GM23338 (cell line): ENCODE measurements around the gene SEMA4D. TPM values are rescaled to one million over a fixed set of nuclear protein-coding genes. Genes with fewer than 3 reads are reported as not detected.

Experiments
- ATAC-seq: fragments of 200-7000 bp; cut with Tn5 transposase; 3 replicates; pipeline ENCODE4 v1.9.1; 2020
- DNase-seq: peaks from one replicate; pipeline ENCODE4 v3.0.0-alpha.2; 2015; ENCODE audit warnings: low spot score
- H2AFZ ChIP-seq: fragments of 200-600 bp; sonication (generic); 2 replicates; pipeline ENCODE4 v1.8.0; 2016; ENCODE audit warnings: antibody characterized with exemption, mild to moderate bottlenecking, moderate library complexity
- H3F3A ChIP-seq: fragments of 200-600 bp; sonication (generic); replicated peaks from 2 replicates; pipeline ENCODE4 v1.8.0; 2017; ENCODE audit warnings: antibody characterized with exemption, mixed run types, low read depth
- H3K27ac ChIP-seq: fragments of 200-600 bp; sonication (generic); 2 replicates; pipeline ENCODE4 v1.6.1; 2016; ENCODE audit warnings: low read depth
- H3K27me3 ChIP-seq: fragments of 200-600 bp; sonication (generic); 2 replicates; pipeline ENCODE4 v1.8.0; 2016; ENCODE audit warnings: mild to moderate bottlenecking, mixed run types, moderate library complexity; ENCODE audit not compliant: insufficient read depth
- H3K36me3 ChIP-seq: fragments of 200-600 bp; sonication (generic); 2 replicates; pipeline ENCODE4 v1.8.0; 2016; ENCODE audit warnings: mild to moderate bottlenecking; ENCODE audit not compliant: insufficient read depth
- H3K4me1 ChIP-seq: fragments of 200-600 bp; sonication (generic); 2 replicates; pipeline ENCODE4 v1.8.0; 2016; ENCODE audit warnings: mild to moderate bottlenecking, moderate library complexity; ENCODE audit not compliant: insufficient read depth
- H3K4me2 ChIP-seq: fragments of 200-600 bp; sonication (generic); 2 replicates; pipeline ENCODE4 v1.7.1; 2017; ENCODE audit warnings: mixed run types
- H3K4me3 ChIP-seq: fragments of 200-600 bp; sonication (generic); 2 replicates; pipeline ENCODE4 v1.6.1; 2016; ENCODE audit warnings: mixed run types
- H3K79me2 ChIP-seq: fragments of 200-600 bp; sonication (generic); replicated peaks from 2 replicates; pipeline ENCODE4 v1.8.0; 2017; ENCODE audit warnings: mild to moderate bottlenecking; ENCODE audit not compliant: insufficient read depth
- H3K9me2 ChIP-seq: fragments of 200-600 bp; sonication (generic); 2 replicates; pipeline ENCODE4 v1.8.0; 2017; ENCODE audit not compliant: insufficient read depth
- H4K20me1 ChIP-seq: fragments of 200-600 bp; sonication (generic); replicated peaks from 2 replicates; pipeline ENCODE4 v1.8.0; 2017; ENCODE audit warnings: mild to moderate bottlenecking; ENCODE audit not compliant: insufficient read depth
- H3K27ac Mint-ChIP-seq: 2 replicates; pipeline ENCODE4 v1.8.0; 2020; ENCODE audit warnings: inconsistent platforms, mild to moderate bottlenecking, moderate library complexity, mixed read lengths
- H3K27me3 Mint-ChIP-seq: 3 replicates; pipeline ENCODE4 v1.8.0; 2022; ENCODE audit warnings: low read depth, mild to moderate bottlenecking, moderate library complexity, mixed read lengths, inconsistent platforms; ENCODE audit not compliant: insufficient read depth, poor library complexity
- H3K36me3 Mint-ChIP-seq: 3 replicates; pipeline ENCODE4 v1.8.0; 2021; ENCODE audit warnings: low read depth, mild to moderate bottlenecking, inconsistent platforms, moderate library complexity, mixed read lengths
- H3K4me1 Mint-ChIP-seq: 3 replicates; pipeline ENCODE4 v1.8.0; 2020; ENCODE audit warnings: mild to moderate bottlenecking, inconsistent platforms, mixed read lengths
- H3K4me3 Mint-ChIP-seq: 3 replicates; pipeline ENCODE4 v1.8.0; 2021; ENCODE audit warnings: moderate library complexity, mild to moderate bottlenecking, inconsistent platforms, mixed read lengths
- H3K9me3 Mint-ChIP-seq: 3 replicates; pipeline ENCODE4 v1.8.0; 2020; ENCODE audit warnings: moderate library complexity, mild to moderate bottlenecking, inconsistent platforms, mixed read lengths
- CREB1 ChIP-seq: fragments of 250-450 bp; sonication (Bioruptor Pico); IDR thresholded peaks from 2 replicates; pipeline ENCODE4 v1.5.0; 2020; ENCODE audit warnings: low read depth, mild to moderate bottlenecking, moderate library complexity
- CTCF ChIP-seq, 2 experiments: fragments of 200-600 bp in 1 of 2; sonication (generic) in 1 of 2; conservative IDR thresholded peaks; 2 replicates each; pipeline versions ENCODE4 v1.5.1 to v1.6.1; 2016 to 2017; ENCODE audit warnings: antibody characterized with exemption in 2 of 2, low read depth in 2 of 2, mild to moderate bottlenecking in 2 of 2, moderate library complexity in 1 of 2
- EZH2 ChIP-seq: fragments of 200-600 bp; sonication (generic); IDR thresholded peaks from one replicate; pipeline ENCODE4 v1.8.0; 2017; ENCODE audit warnings: antibody characterized with exemption, mild to moderate bottlenecking, low read depth; ENCODE audit not compliant: unreplicated experiment
- EZH2phosphoT487 ChIP-seq: fragments of 200-600 bp; sonication (generic); IDR thresholded peaks from one replicate; pipeline ENCODE4 v1.8.1; 2018; ENCODE audit warnings: antibody characterized with exemption; ENCODE audit not compliant: unreplicated experiment
- JUNB ChIP-seq: IDR thresholded peaks from one replicate; pipeline ENCODE4 v1.6.1; 2016; ENCODE audit warnings: antibody characterized with exemption; ENCODE audit not compliant: unreplicated experiment
- NANOG ChIP-seq: IDR thresholded peaks from 2 replicates; pipeline ENCODE4 v1.6.1; 2016; ENCODE audit warnings: antibody characterized with exemption, borderline replicate concordance
- POLR2AphosphoS5 ChIP-seq: IDR thresholded peaks from 2 replicates; pipeline ENCODE4 v1.6.1; 2016; ENCODE audit warnings: antibody characterized with exemption, low read depth
- STAT1 ChIP-seq: IDR thresholded peaks from one replicate; pipeline ENCODE4 v1.6.1; 2016; ENCODE audit warnings: antibody characterized with exemption; ENCODE audit not compliant: unreplicated experiment
- ZNF114 ChIP-seq: fragments of 250-450 bp; sonication (Bioruptor Pico); IDR thresholded peaks from 2 replicates; pipeline ENCODE4 v1.5.0; 2020; ENCODE audit warnings: mild to moderate bottlenecking, moderate library complexity
- ZNF331 ChIP-seq: fragments of 250-450 bp; sonication (Bioruptor Pico); IDR thresholded peaks from 2 replicates; pipeline ENCODE4 v1.5.0; 2020; ENCODE audit warnings: low read depth, mild to moderate bottlenecking, moderate library complexity
- polyA plus RNA-seq: library from polyadenylated mRNA; unstranded; fragments of >200 nt; fragmentation: Nextera tagmentation; extraction: Ambion mirVana; gene quantifications from 2 replicates; pipeline ENCODE4 v1.2.1, GENCODE V29; 2016
- total RNA-seq: library from RNA; depleted of rRNA; stranded (reverse); fragments of >200 nt; shearing (Covaris generic); gene quantifications from 2 replicates; pipeline ENCODE4 v1.2.3, GENCODE V29; 2014
- TF ChIP-seq, protein P1 (sequence below): IDR thresholded peaks from one replicate; pipeline ENCODE4 v1.6.1; 2018; ENCODE audit warnings: antibody characterized with exemption; ENCODE audit not compliant: unreplicated experiment

Gene SEMA4D
- total and polyA plus RNA-seq, 2 experiments from 2014 or later, result 19.3 to 63.0 TPM

DNA sequence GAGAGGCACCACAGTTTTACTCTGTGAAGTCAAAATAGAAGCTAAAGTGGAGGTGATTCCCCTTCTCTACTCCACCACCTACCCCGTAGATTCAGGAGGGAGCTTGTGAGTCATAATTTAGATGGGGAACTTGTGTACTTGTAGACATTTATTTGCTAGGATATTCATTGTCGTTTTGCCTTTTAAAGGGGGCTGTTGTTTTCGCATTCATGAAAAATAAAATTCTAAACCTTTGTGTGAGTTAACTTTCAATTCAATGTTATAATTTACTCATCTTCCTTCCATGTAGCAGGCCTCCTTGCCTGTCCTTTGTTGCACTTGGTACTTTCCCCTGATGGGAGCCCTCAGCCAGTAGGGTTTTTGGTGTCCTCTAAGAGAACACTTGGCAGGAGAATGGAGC is 157.6 kb downstream of the SEMA4D start:
- H3K27ac ChIP-seq, result no peak overlapping the region
- H3K27me3 Mint-ChIP-seq, result no peaks in the 10 kb centered on the region
- H3K79me2 ChIP-seq, result peaks cover 11% of the 10 kb centered on the region
- no peak overlapping the region for H2AFZ ChIP-seq
- H3K9me3 Mint-ChIP-seq, result no peaks in the 10 kb centered on the region
- H3K9me2 ChIP-seq, result no peaks in the 10 kb centered on the region
- no peak overlapping the region for H3K4me2 ChIP-seq
- H3K36me3 Mint-ChIP-seq, result peaks cover 88% of the 10 kb centered on the region
- H3K4me3 Mint-ChIP-seq, result no peak overlapping the region
- TF ChIP-seq ZNF331 (CRISPR knock-in tag) (no peak), ZNF114 (CRISPR knock-in tag) (no peak), JUNB (no peak), POLR2AphosphoS5 (no peak), EZH2phosphoT487 (no peak), CTCF (conservative IDR thresholded peaks at IDR 0.05; ENCODE audit: low read depth in 2 of 2) (no peak), STAT1 (no peak)
- H3K4me1 Mint-ChIP-seq, result no peaks in the 10 kb centered on the region
- H3K4me1 ChIP-seq, result no peaks in the 10 kb centered on the region
- ATAC-seq (no peak), DNase-seq (no peak)
- H3F3A ChIP-seq, result no peaks in the 10 kb centered on the region
- peaks cover 3% of the 10 kb centered on the region for H4K20me1 ChIP-seq
- no peak overlapping the region for H3K27ac Mint-ChIP-seq
- no peak overlapping the region for H3K4me3 ChIP-seq
- H3K27me3 ChIP-seq, result no peaks in the 10 kb centered on the region
- H3K36me3 ChIP-seq, result peaks cover 56% of the 10 kb centered on the region; the same call in 1 of the 2 replicates

GRCh38 chr9:89339807-89340206 is 158.1 kb downstream of the SEMA4D start:
- H3K27ac Mint-ChIP-seq, result no peak overlapping the region
- H3K9me2 ChIP-seq, result no peaks in the 10 kb centered on the region
- DNase-seq (no peak), ATAC-seq (no peak)
- H3K27me3 Mint-ChIP-seq, result no peaks in the 10 kb centered on the region
- peaks cover 61% of the 10 kb centered on the region; the same call in 1 of the 2 replicates for H3K36me3 ChIP-seq
- no peaks in the 10 kb centered on the region for H3K27me3 ChIP-seq
- no peak overlapping the region for H2AFZ ChIP-seq
- no peak overlapping the region for H3K4me3 ChIP-seq
- peaks cover 89% of the 10 kb centered on the region for H3K36me3 Mint-ChIP-seq
- H3K79me2 ChIP-seq, result peaks cover 8% of the 10 kb centered on the region
- H3K4me1 Mint-ChIP-seq, result no peaks in the 10 kb centered on the region
- H4K20me1 ChIP-seq, result peaks cover 3% of the 10 kb centered on the region
- no peak overlapping the region for H3K4me3 Mint-ChIP-seq
- H3K4me1 ChIP-seq, result no peaks in the 10 kb centered on the region
- H3F3A ChIP-seq, result no peaks in the 10 kb centered on the region
- no peak overlapping the region for H3K27ac ChIP-seq
- H3K4me2 ChIP-seq, result no peak overlapping the region
- H3K9me3 Mint-ChIP-seq, result no peaks in the 10 kb centered on the region
- TF ChIP-seq EZH2 (no peak), CTCF (conservative IDR thresholded peaks at IDR 0.05; ENCODE audit: low read depth in 2 of 2) (no peak), POLR2AphosphoS5 (no peak), JUNB (no peak), NANOG (no peak), CREB1 (CRISPR knock-in tag) (no peak), EZH2phosphoT487 (no peak), STAT1 (no peak), ZNF114 (CRISPR knock-in tag) (no peak), ZNF331 (CRISPR knock-in tag) (no peak)
- TF ChIP-seq, protein P1, sequence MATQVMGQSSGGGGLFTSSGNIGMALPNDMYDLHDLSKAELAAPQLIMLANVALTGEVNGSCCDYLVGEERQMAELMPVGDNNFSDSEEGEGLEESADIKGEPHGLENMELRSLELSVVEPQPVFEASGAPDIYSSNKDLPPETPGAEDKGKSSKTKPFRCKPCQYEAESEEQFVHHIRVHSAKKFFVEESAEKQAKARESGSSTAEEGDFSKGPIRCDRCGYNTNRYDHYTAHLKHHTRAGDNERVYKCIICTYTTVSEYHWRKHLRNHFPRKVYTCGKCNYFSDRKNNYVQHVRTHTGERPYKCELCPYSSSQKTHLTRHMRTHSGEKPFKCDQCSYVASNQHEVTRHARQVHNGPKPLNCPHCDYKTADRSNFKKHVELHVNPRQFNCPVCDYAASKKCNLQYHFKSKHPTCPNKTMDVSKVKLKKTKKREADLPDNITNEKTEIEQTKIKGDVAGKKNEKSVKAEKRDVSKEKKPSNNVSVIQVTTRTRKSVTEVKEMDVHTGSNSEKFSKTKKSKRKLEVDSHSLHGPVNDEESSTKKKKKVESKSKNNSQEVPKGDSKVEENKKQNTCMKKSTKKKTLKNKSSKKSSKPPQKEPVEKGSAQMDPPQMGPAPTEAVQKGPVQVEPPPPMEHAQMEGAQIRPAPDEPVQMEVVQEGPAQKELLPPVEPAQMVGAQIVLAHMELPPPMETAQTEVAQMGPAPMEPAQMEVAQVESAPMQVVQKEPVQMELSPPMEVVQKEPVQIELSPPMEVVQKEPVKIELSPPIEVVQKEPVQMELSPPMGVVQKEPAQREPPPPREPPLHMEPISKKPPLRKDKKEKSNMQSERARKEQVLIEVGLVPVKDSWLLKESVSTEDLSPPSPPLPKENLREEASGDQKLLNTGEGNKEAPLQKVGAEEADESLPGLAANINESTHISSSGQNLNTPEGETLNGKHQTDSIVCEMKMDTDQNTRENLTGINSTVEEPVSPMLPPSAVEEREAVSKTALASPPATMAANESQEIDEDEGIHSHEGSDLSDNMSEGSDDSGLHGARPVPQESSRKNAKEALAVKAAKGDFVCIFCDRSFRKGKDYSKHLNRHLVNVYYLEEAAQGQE, result no peak
